Measurements from ENCODE around the gene XKR8. TPM values are rescaled to one million over a fixed set of nuclear protein-coding genes. Genes with fewer than 3 reads are reported as not detected.

XKR8 gene, protein sequence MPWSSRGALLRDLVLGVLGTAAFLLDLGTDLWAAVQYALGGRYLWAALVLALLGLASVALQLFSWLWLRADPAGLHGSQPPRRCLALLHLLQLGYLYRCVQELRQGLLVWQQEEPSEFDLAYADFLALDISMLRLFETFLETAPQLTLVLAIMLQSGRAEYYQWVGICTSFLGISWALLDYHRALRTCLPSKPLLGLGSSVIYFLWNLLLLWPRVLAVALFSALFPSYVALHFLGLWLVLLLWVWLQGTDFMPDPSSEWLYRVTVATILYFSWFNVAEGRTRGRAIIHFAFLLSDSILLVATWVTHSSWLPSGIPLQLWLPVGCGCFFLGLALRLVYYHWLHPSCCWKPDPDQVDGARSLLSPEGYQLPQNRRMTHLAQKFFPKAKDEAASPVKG
- 12.5 and 13.3 TPM in 2 replicates for total RNA-seq

GRCh38 chr1:27959792-27960603 lies at the start of gene XKR8:
Gene XKR8, plus strand, starts transcription at chr1:27959973. Its CDS starts 97 bp downstream, at chr1:27960070.

DNA sequence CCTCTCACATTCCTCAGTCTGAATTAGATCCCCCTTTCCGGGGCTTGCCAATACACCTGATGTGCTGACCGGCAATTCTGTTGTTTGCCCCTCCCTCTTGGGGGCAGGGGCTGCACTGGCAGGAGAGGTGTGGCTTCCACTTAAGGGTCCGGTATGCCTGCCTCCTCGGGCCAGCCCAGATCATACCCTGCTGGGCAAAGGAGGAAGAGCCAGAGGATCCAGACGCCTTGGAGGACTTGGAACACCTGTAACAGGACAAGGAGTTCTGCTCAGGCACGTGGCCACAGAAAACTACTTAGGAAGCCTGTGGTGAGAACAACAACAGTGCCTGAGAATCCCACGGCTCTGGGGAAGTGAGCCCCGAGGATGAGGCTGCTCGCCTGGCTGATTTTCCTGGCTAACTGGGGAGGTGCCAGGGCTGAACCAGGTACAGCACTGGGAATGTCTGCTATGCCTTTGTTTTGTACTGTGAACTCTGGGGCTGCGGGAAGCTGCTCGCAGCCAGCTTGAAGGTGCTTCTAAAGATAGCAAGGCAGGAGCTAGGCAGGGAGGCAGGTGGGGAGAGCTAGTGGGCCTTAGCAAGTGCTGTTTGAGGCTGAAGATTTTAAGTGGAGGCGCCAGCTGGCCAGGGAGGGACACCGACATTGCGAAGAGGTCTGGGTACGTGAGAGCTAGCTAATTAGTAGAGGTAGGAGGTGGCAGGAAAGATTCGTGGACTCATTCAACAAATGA lies 24.8 kb upstream of the XKR8 start, which contains the start of gene SMPDL3B:
SMPDL3B (plus strand) TSS at position 183 of the 732 bp plus-strand sequence; CDS start at position 367, 184 bp downstream.

Other genes with a start within 250 kb of the XKR8 start
- gene FAM76A, start 234.0 kb upstream of the XKR8 start, total RNA-seq: 12.3 and 17.9 TPM in 2 replicates
- gene STX12, start 186.8 kb upstream of the XKR8 start, total RNA-seq: 82.1 and 96.4 TPM in 2 replicates
- gene PPP1R8, start 129.2 kb upstream of the XKR8 start, total RNA-seq: 40.2 and 48.5 TPM in 2 replicates
- gene THEMIS2, start 87.4 kb upstream of the XKR8 start, total RNA-seq: 13.9 and 18.1 TPM in 2 replicates
- gene RPA2, start 45.4 kb upstream of the XKR8 start, total RNA-seq: 40.0 and 42.6 TPM in 2 replicates
- gene SMPDL3B, start 25.0 kb upstream of the XKR8 start, total RNA-seq: 0.10 and 0.33 TPM in 2 replicates
- 16.5 and 18.1 TPM in 2 replicates for gene EYA3, start 128.6 kb downstream of the XKR8 start, total RNA-seq
- gene PTAFR, start 216.7 kb downstream of the XKR8 start, total RNA-seq: 0.05 TPM in 1 of 2 replicates, not detected in the other

Data from mammary microvascular endothelial cell (primary cell).